Gastrocnemius medialis (tissue), 4 donors: ENCODE results near the gene CCDC134.

Source experiments
- CTCF ChIP-seq, 5 experiments: fragments of 450-650 bp in 3 of 5; fragments of 200-600 bp in 2 of 5; sonication (generic) in 2 of 5; IDR thresholded peaks in 4 of 5; conservative IDR thresholded peaks in 1 of 5; 1 replicate in 4 of 5; 2 replicates in 1 of 5; pipeline ENCODE4 v1.5.1; 2016 to 2019; ENCODE audit warnings: antibody characterized with exemption in 5 of 5, mild to moderate bottlenecking in 3 of 5, moderate library complexity in 3 of 5
- POLR2A ChIP-seq, 2 donors: fragments of 450-650 bp; IDR thresholded peaks; one replicate each; pipeline ENCODE4 v1.6.1; 2017; ENCODE audit warnings: antibody characterized with exemption in 2 of 2, mild to moderate bottlenecking in 2 of 2, moderate library complexity in 2 of 2

GRCh38 chr22:41870786-41871185, 70.3 kb downstream of the CCDC134 start:
- no peak for TF ChIP-seq CTCF (IDR thresholded peaks at IDR 0.05 in 4 of 5, conservative IDR thresholded peaks at IDR 0.05 in 1 of 5)
- no peak for TF ChIP-seq POLR2A (IDR thresholded peaks at IDR 0.05)
